ENCODE measurements around the gene KCNK18.

DNA sequence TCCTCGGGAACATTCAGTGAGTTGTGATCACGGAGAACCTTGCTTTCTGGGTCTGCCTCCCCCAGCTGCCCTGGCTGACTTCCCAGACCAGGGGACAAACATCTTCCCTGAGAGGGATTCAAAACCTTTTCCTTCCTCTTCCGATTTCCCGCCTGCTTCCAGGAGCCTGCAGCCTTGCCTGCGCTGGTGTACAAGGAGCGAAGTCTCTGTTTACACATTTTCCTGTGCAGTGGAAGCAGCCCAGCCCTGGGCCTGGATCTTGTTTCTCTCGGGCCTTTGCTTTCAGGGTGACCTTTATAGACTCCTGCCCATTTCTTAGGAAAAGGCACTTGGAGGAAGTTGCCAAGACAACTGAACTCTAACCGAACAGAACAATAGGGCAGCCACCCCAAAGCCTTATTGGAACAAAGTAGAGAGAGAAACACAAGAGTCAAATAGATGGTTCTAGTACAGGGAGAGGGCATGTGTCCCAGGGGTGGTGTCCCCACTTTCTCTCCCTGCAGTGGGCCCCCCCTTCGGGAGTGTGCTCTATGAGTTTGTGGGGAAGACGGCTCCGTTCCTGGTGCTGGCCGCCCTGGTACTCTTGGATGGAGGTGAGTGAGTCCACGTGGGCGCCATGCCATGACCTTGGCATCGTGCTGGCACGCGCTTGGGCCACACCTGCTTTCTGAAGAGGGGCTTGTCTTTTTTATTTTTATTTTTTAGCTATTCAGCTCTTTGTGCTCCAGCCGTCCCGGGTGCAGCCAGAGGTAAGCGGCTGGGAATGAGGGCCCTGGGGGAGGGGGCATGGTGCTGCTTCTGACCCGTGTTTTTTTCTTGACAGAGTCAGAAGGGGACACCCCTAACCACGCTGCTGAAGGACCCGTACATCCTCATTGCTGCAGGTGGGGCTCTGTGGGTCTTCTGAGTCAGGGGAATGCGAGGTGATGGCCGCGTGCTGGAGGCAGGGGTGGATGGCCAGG lies 57.8 kb downstream of the KCNK18 start:
- TF ChIP-seq, protein P1, sequence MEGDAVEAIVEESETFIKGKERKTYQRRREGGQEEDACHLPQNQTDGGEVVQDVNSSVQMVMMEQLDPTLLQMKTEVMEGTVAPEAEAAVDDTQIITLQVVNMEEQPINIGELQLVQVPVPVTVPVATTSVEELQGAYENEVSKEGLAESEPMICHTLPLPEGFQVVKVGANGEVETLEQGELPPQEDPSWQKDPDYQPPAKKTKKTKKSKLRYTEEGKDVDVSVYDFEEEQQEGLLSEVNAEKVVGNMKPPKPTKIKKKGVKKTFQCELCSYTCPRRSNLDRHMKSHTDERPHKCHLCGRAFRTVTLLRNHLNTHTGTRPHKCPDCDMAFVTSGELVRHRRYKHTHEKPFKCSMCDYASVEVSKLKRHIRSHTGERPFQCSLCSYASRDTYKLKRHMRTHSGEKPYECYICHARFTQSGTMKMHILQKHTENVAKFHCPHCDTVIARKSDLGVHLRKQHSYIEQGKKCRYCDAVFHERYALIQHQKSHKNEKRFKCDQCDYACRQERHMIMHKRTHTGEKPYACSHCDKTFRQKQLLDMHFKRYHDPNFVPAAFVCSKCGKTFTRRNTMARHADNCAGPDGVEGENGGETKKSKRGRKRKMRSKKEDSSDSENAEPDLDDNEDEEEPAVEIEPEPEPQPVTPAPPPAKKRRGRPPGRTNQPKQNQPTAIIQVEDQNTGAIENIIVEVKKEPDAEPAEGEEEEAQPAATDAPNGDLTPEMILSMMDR (conservative IDR thresholded peaks at IDR 0.05), result no peak
- TF ChIP-seq ZFX (IDR thresholded peaks at IDR 0.05), result no peak

Data from C4-2B (cell line).